Myocyte (in vitro differentiated cells): Measurements from ENCODE around the gene TNIP2. TPM values are rescaled to one million over a fixed set of nuclear protein-coding genes. Genes with fewer than 3 reads are reported as not detected.
"Not testable (repeated sequence)": the region's sequence is repeated elsewhere in the genome, so short reads cannot be mapped to it uniquely, and the experiment has no call there.

Experiments used
- DNase-seq: peaks from one replicate; pipeline ENCODE4 v3.0.0-alpha.2; 2012; ENCODE audit warnings: low read depth
- total RNA-seq: library from RNA; depleted of rRNA; stranded (reverse); fragments of >200 nt; gene quantifications from 2 replicates; pipeline ENCODE4 v1.2.3, GENCODE V29; 2014

Gene TNIP2
- total RNA-seq, 1 donor from 2014 or later: 54.5 TPM

DNA sequence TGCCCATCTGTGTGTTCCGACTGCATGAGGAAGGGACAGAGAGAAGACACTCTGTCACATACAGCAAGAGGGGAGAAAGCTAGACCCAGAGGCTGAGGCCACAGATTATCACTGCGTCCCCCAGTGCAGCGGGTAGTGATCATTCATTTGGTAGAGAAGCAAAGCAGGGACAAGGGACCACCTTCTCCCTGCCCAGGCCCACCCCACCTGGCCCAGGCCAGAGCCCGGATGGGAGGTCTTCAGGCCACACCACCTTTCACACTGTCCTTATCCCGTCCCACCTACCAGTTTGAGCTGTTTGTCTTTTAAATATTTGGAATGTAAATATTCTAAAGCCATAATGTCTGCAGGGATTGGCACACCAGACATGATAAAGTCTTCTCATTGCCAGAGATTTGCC lies 10.6 kb downstream of the TNIP2 start:
- no peak for DNase-seq

DNA sequence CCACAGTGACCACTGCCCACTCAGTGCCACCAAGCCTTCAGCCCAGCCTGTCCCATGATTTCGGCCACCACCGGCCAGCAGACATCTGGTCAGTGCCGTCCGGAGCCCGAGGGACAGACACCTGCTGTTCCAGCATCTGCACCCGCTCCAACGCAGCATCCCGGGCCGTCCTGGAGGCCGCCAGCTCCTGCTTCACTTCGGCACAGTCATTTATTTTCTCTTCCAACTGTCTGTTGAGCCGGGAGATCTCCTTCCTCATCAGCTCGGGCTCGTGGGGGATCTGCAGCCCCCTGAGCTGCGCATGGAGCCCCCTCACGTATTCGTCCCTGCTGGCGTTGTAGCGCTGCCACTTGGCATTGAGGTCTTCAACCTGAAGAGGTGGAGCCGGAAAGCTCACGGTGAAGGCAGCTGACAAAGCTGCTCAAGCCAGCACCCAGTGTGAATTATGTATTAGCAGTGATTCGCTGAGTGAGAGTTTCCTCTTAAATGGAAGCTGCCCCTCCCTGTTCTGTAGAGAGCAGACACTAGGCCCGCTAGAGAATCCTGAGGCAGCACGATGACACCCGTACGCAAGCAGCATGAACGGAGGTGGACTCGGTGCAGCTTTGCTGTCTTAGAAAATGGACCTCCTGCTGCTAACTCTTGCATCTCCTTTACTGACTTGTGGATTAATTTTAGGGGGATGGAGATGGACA lies 11.4 kb downstream of the TNIP2 start:
- no peak for DNase-seq

DNA sequence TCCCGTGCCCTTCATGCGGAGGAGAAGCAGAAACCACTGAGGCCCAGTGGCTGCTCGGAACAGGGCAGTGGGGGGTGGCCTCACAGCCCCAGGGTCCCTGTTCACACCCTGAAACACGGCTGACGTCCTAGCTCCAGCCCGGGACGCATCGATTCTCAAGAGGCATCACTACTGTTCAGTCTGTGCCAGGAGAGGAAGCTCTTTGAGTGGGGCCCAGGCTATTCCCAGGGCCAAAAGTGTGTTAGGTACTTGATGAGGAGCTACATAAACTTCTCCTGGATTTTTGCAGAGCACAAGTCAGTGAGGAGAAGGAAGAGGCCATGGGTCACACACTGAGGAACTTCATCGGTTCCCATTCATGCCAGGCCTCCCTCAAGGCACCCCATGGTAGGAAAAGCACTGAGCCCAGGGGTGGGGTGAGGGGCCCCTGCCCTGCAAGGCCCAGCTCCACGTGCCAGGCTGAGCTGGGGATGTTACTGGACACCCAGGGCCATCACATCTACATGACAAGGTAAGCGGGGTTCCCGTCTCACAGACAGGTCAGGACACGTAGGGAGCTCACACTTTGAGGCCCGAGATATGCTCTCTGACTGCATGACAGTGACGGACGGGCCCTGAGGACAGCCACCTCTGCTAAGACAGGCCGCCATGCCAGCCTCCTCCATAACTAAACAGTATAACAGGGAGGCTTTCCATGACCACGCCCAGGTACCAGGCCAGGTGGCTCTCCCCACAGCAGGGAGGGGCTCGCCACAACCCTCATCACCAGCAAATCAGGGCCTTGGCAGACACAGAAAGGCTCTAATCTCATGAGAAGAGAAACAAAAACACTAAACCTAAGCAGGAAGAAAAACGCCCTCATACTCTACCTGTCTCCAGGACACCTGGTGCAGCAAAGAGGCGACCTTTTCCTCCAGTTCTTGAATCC lies 12.4 kb downstream of the TNIP2 start:
- DNase-seq: no peak

DNA sequence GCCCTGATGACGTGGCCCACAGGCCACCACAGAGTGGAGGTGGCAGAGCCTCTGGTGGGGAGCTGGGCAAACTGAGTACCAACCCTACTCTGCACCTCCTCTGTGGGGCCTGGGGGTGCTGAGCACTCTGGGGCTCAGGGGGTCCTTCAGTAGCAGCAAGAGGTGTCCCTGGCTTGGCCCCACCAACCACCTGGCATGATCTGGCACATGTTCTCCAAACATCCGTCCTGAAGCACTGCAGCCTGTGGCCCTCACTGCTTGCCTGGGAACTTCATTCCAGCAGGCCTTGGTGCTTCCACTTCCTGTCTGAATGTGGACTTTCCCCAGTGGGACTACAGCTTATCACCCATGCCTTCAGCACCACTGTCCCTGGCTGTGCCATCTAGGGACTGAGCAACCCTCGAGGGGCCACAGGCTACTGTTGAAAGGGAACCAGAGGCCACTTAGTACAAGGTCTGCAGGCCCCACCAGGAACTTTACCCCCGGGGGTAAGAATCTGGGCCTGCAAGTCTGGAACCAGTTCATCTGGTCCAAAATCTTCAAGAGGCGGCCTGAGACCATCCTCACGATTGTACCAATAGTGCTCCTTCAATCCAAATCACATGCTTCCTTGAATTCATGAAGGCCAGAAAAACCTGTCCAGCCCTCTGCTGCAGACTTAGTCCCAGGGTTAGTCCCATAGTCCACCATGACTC lies 13.2 kb downstream of the TNIP2 start:
- DNase-seq: no peak

DNA sequence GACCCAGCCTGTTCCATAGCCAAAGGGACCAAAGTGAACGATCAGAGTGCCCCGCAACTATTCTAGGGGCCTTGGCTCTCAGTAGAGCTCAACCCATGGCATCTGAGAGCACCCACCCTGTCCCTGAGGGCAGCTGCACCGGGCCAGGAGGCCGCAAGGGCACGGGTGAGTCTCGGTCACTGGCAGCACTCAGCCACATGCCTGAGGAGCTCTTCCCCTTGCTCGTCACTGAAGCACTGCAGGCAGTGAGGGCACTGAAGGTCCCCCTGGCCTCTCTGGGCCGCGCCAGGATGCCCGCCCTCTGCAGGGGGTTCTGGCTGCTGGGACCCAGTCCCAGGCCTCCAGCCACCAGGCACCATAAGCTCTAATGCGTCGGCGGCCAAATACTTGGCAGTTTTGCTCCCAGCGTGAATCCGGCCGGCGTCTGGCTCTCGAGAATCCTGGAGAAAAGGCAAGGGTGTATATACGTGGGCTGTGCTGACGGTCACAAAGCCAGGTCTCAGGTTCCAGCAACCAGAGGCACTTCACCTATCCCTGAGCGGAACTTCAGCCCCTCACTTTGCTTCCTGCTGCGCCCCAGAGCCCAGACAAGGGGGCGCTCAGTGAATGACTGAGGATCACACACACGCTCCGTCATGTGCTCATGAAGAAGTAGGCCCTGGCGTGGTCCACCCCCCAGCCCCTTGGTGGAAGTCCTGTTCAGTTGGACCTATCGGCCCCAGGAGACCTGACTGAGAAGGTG lies 13.9 kb downstream of the TNIP2 start:
- DNase-seq: no peak

DNA sequence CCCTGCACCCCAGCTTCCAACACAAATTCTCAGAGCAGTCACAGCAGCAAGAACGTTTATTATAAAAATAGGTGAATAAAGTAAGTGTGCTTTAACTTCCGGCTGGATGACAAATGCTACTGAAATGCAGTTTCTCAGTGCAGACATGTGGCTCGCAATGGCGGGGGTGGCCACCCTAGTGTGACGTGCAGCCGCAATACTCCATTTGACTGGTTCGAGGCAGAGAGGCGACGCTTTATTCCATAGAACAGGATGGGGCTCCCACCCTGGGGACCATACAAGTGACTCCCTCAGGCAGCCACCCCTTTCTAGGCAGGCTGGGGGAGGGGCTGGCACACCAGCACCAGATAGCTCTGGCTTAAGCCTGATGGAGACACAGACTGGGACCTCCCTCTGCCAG lies 14.5 kb downstream of the TNIP2 start:
- no peak for DNase-seq

DNA sequence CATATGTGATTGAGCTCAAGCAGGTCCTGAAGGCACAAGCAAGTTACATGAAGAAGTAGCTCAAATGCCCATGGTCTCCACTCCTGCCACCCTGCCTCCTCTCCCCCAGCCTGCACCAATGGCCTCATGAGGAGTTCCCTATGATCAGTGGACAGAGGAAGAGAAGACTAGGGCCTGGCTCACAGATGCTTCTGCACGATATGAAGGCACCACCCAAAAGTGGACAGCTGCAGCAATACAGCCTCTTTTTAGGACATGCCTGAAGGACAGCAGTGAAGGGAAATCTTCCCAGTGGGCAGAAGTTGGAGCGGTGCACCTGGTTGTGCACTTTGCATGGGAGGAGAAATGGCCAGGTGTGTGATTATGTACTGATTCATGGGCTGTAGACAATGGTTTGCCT lies 17.8 kb downstream of the TNIP2 start:
- peak; percentile 20 for DNase-seq

DNA sequence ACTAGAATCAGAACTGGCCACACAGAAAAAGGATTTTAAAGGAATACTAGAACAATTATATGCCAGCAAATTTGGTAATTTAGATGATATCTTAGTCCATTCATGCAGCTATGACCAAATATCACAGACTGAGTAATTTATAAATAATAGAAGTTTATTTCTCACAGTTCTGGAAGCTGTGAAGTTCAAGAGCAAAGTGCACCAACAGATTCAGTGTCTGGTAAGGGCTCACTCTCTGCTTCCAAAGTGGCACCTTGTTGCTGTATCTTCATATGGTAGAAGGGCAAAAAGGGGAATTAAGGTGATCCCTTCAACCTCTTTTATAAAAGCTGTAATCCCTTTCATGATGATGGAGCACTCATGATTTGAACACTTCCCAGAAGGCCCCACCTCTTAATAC lies 20.3 kb downstream of the TNIP2 start:
- DNase-seq: no peak

DNA sequence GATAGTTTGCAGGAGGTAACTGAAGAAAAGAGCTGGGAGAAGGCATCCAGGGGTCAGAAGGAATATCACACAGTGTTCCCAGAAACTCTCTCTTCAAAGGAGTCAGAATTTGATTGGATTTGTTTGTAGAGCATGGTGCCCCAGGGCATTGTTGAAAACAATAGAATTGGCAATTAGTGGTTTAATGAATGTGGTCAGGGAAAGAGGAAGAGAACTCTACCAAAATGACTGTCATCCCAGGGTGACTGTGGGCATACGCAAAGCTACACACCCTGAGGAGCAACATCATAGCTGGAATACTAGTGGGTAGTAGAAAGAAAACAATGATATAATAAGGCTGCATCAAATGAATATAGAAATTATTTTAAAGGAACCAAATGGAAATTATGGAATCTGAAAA lies 21.5 kb downstream of the TNIP2 start:
- DNase-seq: no peak

DNA sequence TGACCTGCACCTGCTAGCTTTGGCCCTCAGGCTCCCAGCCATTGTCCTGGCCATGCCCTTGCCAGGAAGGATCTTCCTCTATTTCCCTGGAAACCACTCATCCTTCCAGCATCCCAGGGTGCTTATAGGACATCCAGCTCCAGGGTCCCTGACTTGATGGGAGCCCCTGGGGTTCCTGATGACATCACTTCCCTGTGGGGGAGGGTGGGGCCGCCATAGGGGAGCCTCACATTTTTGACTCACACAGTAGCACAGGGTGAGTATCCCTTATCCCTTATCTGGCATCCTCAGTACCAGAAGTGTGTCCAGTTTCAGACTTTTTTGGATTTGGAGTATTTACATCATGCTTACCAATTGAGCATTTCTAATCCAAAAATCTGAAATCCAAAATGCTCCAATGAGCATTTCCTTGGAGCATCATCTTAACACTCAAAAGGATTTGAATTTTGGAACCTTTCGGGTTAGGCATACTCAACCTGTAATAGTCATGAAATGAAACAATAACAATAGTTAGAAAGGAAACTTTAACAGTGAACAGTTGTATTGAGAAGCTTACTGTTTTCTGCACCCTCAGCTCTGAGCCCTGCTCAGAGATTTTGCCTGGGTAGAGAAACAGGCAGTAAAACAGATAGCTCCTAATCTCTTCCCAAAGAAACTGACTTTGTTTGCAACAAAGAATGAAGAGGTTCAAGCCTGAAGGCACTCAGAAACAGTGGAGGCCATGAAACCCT lies 22.1 kb downstream of the TNIP2 start:
- DNase-seq: no peak

DNA sequence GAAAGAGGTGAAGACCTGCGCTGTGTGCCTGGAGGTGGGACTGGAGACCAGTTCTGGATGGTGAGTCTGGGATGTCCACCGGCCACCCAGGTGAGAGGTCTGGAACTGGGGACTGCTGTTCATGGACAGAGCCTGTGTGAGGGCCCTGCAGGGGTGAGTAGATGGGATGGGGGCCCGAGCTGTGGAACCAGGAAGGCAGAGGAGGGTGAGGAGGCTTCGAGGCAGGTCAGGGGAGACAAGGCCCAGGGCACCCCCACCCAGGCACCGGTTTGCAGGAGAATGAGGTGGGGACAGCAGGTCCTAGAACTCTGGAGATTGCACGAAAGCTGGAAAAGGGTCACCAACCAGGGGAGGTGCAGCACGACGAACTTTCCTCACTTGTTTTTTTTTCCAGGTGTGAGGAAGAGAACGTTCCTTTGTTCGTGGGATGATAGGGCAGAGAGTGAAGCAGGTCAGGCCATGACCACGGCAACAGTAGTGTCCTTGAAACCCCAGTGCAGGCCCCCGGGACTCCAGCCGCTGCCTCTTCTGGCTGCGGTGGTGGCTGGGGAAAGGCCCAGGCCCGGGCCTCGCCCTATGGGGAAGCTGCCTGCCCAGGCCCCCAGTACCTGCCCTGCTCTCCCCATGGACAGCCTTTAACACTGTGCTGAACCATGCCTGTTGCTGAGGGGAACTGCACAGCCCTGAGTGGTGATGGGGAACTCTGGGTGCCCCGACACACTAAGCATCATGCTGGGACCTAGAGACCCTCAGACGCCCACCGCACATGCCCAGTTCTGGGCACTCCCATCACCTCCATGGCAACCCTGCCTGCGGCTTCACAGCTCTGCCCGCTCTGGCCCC lies 22.9 kb downstream of the TNIP2 start:
- no peak for DNase-seq

DNA sequence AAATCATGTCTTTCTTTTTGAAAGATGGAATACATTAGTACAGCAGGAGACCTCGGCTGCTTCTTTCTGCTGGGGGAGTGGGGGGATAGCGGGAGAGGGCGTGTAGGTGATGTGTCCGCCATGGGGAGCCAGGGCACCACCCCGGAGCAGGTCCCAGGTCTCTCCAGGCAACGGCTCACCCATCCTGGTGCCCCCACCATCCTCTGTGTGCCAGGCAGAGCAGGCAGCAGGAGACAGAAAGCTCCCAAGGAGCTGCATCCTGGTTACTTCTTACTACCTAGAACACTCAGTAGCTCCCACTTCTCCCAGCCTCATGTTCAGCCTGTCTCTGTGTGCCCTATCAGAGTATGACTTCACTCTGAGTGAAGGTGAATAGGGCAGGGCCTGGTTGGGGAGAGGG lies 23.6 kb downstream of the TNIP2 start:
- no peak for DNase-seq

DNA sequence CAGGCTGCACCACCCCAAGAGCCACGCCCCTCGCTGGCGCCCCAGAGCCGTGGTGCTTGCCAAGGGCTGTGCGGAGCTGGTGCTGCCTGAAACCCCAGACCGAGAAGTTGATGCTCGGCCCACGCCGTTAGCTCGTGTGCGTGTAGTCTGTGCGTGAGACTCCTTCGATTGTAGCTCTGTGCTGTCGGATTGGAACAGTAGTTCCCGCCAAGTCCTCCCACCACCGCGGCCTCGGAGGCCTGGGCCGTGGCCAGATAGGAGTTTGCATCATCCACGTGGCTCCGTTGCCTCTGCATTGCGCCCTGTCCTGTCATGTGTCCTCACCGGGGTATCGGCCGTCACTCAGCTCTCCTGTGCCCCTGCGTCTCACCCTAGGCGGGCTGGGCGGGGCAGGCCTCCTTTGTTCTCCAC lies 24.2 kb downstream of the TNIP2 start:
- no peak for DNase-seq

DNA sequence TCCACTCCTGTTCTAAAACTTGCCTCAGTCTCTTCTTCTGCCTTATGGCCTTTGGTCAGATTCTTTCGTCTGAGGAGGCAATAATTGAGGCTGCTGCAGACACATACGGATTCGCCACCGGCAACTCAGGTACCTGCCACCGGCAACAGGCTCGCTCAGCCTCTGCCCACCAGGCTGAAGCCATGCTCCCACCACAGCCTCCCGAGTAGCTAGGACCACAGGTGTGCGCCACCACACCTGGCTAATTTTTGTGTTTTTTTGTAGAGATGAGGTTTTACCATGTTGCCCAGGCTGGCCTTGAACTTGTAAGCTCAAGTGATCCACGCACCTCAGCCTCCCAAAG lies 26.6 kb downstream of the TNIP2 start:
- no peak for DNase-seq

DNA sequence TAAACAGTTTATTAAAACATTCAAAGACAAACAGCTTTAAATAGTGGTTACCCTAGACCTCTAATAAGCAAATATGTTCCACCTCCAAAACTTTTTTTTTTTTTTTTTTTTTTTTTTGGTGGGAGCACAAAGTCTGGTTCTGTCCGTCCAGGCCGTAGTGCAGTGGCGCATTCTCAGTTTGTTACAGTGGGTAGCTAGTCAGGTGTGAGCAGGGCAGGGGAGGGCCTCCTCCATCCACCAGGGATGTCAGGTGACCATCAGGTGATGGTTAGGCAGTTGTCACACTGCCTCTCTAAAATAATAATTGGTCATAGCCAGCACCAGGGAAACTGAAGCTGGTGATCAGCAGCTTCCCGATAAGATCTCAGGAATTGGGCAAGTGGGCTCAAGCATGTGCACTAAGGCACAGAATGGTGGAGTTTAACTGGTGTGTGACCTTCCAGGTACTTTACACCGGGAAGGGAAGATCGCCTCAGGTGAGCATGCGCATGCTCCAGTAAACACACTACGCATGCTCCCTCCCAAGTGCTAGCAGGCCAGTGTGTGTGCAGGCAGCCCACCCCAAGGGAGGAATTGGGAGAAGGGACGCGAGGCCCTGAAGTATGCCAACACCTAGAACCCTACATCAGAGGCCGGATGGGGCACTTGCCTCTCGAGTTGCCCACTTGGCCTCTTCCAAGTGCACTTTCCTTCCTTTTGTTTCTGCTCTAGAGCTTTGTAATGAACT lies 27.2 kb downstream of the TNIP2 start:
- DNase-seq: no peak

DNA sequence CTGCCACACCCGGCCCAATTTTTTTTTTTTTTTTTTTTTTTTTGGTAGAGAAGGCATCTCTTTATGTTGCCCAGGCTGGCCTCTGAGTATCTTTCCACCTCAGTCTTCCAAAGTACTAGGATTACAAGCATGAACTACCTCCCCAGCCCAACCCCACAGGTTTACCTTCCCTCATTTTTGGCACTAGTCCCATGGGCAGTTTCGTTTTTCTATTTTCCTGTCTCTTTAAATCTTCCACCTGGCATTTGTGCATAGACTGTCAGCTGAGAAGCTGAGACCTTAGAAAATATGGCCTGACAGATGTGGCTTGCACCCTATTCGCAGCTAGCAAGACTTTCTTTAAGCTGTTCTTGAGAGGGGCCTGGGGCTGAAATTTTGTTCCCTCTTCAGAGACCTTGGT lies 27.9 kb downstream of the TNIP2 start:
- DNase-seq: no peak

DNA sequence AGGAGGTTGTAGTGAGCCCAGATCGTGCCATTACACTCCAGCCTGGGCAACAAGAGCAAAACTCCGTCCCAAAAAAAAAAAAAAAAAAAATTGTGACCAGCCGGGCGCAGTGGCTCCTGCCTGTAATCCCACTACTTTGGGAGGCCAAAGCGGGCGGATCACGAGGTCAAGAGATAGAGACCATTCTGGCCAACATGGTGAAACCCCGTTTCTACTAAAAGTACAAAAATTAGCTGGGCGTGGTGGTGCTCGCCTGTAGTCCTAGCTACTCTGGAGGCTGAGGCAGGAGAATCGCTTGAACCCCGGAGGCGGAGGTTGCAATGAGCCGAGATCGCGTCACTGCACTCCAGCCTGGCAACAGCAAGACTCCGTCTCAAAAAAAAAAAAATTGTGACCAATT lies 29.3 kb downstream of the TNIP2 start:
- not testable (repeated sequence) for DNase-seq

DNA sequence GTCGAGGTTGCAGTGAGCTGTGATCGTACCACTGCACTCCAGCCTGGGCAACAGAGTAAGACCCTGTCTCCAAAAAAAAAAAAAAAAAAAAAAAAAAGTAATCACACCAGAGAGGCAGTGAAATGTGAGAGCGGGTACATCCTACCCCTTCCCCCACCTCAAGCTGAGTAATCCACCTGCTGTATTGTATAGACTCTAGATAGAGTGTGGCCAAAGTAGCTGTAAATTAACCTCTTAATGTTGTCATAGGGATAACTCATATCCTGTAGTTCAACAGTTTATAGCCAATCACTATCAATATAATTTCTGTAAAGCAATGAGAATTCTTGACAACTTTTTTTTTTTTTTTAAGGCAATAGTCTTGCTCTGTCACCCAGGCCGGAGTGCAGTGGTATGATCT lies 30.8 kb downstream of the TNIP2 start:
- no peak for DNase-seq

DNA sequence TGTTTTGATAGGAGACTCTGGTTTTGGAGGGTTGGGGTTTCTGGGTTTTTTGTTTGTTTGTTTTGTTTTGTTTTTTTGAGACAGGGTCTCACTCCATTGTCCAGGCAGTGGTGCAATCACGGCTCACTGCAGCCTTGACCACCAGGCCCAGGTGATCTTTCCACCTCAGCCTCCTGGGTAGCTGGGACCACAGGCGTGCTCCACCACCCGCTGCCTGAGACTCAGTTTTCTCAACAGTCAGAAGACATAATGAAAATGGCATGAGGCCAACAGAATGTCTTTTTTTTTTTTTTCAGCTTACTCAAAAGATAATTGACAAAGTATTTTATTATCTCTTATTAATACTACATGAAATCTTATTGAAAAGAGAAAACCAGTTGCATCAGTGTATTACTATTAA lies 32.4 kb downstream of the TNIP2 start:
- no peak for DNase-seq
